SK-N-SH treated with all-trans-retinoic acid at 6 μM for 48 hours (cell line): Measurements from ENCODE around the gene UNC5CL.

Source experiments
- ATAC-seq: fragments of 200-7000 bp; cut with Tn5 transposase; 3 replicates; pipeline ENCODE4 v1.9.1; 2020; ENCODE audit warnings: mild to moderate bottlenecking, moderate library complexity
- ARNTL ChIP-seq: fragments of 450-650 bp; formaldehyde crosslinking; IDR thresholded peaks from 2 replicates; pipeline ENCODE4 v1.5.0; 2020; ENCODE audit warnings: low read depth, mild to moderate bottlenecking, moderate library complexity, borderline replicate concordance
- BACH2 ChIP-seq: fragments of 250-450 bp; sonication (Bioruptor Pico); IDR thresholded peaks from 2 replicates; pipeline ENCODE4 v1.9.0; 2021; ENCODE audit warnings: mild to moderate bottlenecking, borderline replicate concordance
- CREB5 ChIP-seq: fragments of 250-450 bp; sonication (Bioruptor Pico); IDR thresholded peaks from 2 replicates; pipeline ENCODE4 v1.5.1; 2020; ENCODE audit warnings: low read depth, mild to moderate bottlenecking, moderate library complexity
- CSRNP3 ChIP-seq: fragments of 250-450 bp; sonication (Bioruptor Pico); IDR thresholded peaks from 2 replicates; pipeline ENCODE4 v1.5.1; 2021; ENCODE audit warnings: mild to moderate bottlenecking, moderate library complexity
- ESRRG ChIP-seq: fragments of 250-450 bp; sonication (Bioruptor Pico); IDR thresholded peaks from 2 replicates; pipeline ENCODE4 v1.6.1; 2021; ENCODE audit warnings: mild to moderate bottlenecking
- GLIS3 ChIP-seq: fragments of 250-450 bp; sonication (Bioruptor Pico); IDR thresholded peaks from 2 replicates; pipeline ENCODE4 v1.5.0; 2020; ENCODE audit warnings: mild to moderate bottlenecking, moderate library complexity
- ISL1 ChIP-seq: fragments of 250-450 bp; sonication (Bioruptor Pico); IDR thresholded peaks from 2 replicates; pipeline ENCODE4 v2.1.2; 2022; ENCODE audit warnings: mild to moderate bottlenecking, moderate library complexity
- OSR1 ChIP-seq: fragments of 250-450 bp; sonication (Bioruptor Pico); IDR thresholded peaks from 2 replicates; pipeline ENCODE4 v1.8.0; 2022; ENCODE audit warnings: moderate library complexity, mild to moderate bottlenecking, inconsistent platforms
- PATZ1 ChIP-seq: fragments of 250-450 bp; sonication (Bioruptor Pico); IDR thresholded peaks from 2 replicates; pipeline ENCODE4 v1.8.0; 2020; ENCODE audit warnings: mild to moderate bottlenecking, moderate library complexity, borderline replicate concordance
- POU6F1 ChIP-seq: fragments of 250-450 bp; sonication (Bioruptor Pico); IDR thresholded peaks from 2 replicates; pipeline ENCODE4 v1.8.0; 2021; ENCODE audit warnings: low read depth, mild to moderate bottlenecking, moderate library complexity, borderline replicate concordance
- PPARA ChIP-seq: fragments of 250-450 bp; sonication (Bioruptor Pico); IDR thresholded peaks from 2 replicates; pipeline ENCODE4 v1.5.0; 2020; ENCODE audit warnings: mild to moderate bottlenecking, borderline replicate concordance
- RARB ChIP-seq: fragments of 250-450 bp; sonication (Bioruptor Pico); IDR thresholded peaks from 2 replicates; pipeline ENCODE4 v1.8.0; 2021; ENCODE audit warnings: mild to moderate bottlenecking, moderate library complexity
- SNAI2 ChIP-seq: fragments of 250-450 bp; sonication (Bioruptor Pico); IDR thresholded peaks from 2 replicates; pipeline ENCODE4 v1.5.0; 2020; ENCODE audit warnings: mild to moderate bottlenecking, moderate library complexity
- TCF4 ChIP-seq: fragments of 250-450 bp; sonication (Bioruptor Pico); IDR thresholded peaks from 2 replicates; pipeline ENCODE4 v1.8.0; 2021; ENCODE audit warnings: mild to moderate bottlenecking, moderate library complexity, borderline replicate concordance
- TOX ChIP-seq: fragments of 250-450 bp; sonication (Bioruptor Pico); IDR thresholded peaks from 2 replicates; pipeline ENCODE4 v1.8.0; 2021; ENCODE audit warnings: mild to moderate bottlenecking, moderate library complexity, borderline replicate concordance
- TSHZ2 ChIP-seq: fragments of 250-450 bp; sonication (Bioruptor Pico); IDR thresholded peaks from 2 replicates; pipeline ENCODE4 v1.5.0; 2020; ENCODE audit warnings: mild to moderate bottlenecking, moderate library complexity
- ZC3H10 ChIP-seq: fragments of 250-450 bp; sonication (Bioruptor Pico); IDR thresholded peaks from 2 replicates; pipeline ENCODE4 v1.5.1; 2021; ENCODE audit warnings: mild to moderate bottlenecking, moderate library complexity
- ZFP3 ChIP-seq: fragments of 250-450 bp; sonication (Bioruptor Pico); IDR thresholded peaks from 2 replicates; pipeline ENCODE4 v1.5.0; 2020; ENCODE audit warnings: mild to moderate bottlenecking, moderate library complexity
- ZFP30 ChIP-seq: fragments of 450-650 bp; formaldehyde crosslinking; IDR thresholded peaks from 2 replicates; pipeline ENCODE4 v1.5.0; 2022; ENCODE audit warnings: mild to moderate bottlenecking, moderate library complexity
- ZNF565 ChIP-seq: fragments of 450-650 bp; formaldehyde crosslinking; conservative IDR thresholded peaks from 2 replicates; pipeline ENCODE4 v1.5.0; 2020; ENCODE audit warnings: low read depth, mild to moderate bottlenecking, moderate library complexity
- ZNF70 ChIP-seq: fragments of 450-650 bp; formaldehyde crosslinking; IDR thresholded peaks from 2 replicates; pipeline ENCODE4 v1.5.0; 2020; ENCODE audit warnings: mild to moderate bottlenecking, moderate library complexity
- ZNF8 ChIP-seq: fragments of 450-650 bp; formaldehyde crosslinking; IDR thresholded peaks from 2 replicates; pipeline ENCODE4 v1.5.0; 2020; ENCODE audit warnings: mild to moderate bottlenecking, moderate library complexity

UNC5CL gene

GRCh38 chr6:41077536-41077935, 38.5 kb upstream of the UNC5CL start:
- TF ChIP-seq GLIS3 (CRISPR knock-in tag) (no peak), TSHZ2 (CRISPR knock-in tag) (no peak), ZC3H10 (CRISPR knock-in tag) (no peak)
- no peak for ATAC-seq

- ATAC-seq, result no peak
- TF ChIP-seq ZFP3 (CRISPR knock-in tag), result no peak
- no peak for TF ChIP-seq OSR1 (CRISPR knock-in tag)
- TF ChIP-seq PPARA (CRISPR knock-in tag), result no peak
- TF ChIP-seq POU6F1 (CRISPR knock-in tag), result no peak
- no peak for TF ChIP-seq CREB5 (CRISPR knock-in tag)
- TF ChIP-seq PATZ1 (CRISPR knock-in tag), result no peak
- no peak for TF ChIP-seq ARNTL (CRISPR knock-in tag)
- no peak for TF ChIP-seq TCF4
- no peak for TF ChIP-seq TOX (CRISPR knock-in tag)
- TF ChIP-seq TSHZ2 (CRISPR knock-in tag), result no peak
- TF ChIP-seq ISL1, result no peak
- TF ChIP-seq RARB (CRISPR knock-in tag), result no peak
- TF ChIP-seq CSRNP3 (CRISPR knock-in tag), result no peak
- TF ChIP-seq ESRRG (CRISPR knock-in tag), result no peak
- TF ChIP-seq SNAI2 (CRISPR knock-in tag), result no peak
- no peak for TF ChIP-seq BACH2
- TF ChIP-seq ZFP30 (CRISPR knock-in tag), result no peak
- no peak for TF ChIP-seq ZNF8 (CRISPR knock-in tag)
- no peak for TF ChIP-seq ZNF565 (CRISPR knock-in tag)
- no peak for TF ChIP-seq ZNF70 (CRISPR knock-in tag)
Observed at GRCh38 chr6:41075651-41076626, 36.9 kb upstream of the UNC5CL start.
